HG03064 (cell line): Measurements from ENCODE around the gene FARP1.

Experiments
- ATAC-seq: cut with Tn5 transposase; IDR thresholded peaks from one replicate; pipeline ENCODE4 v1.9.1; 2021; ENCODE audit warnings: low read depth; ENCODE audit not compliant: unreplicated experiment

The FARP1 gene

GRCh38 chr13:98377635-98378378 is 234.9 kb downstream of the FARP1 start:
- ATAC-seq: no peak

GRCh38 chr13:98384739-98385138 is 241.8 kb downstream of the FARP1 start:
- no peak for ATAC-seq

GRCh38 chr13:98385606-98386005 is 242.7 kb downstream of the FARP1 start:
- no peak for ATAC-seq

GRCh38 chr13:98386637-98387036 is 243.7 kb downstream of the FARP1 start:
- ATAC-seq: no peak

- ATAC-seq: no peak
These were observed 246.4 kb downstream of the FARP1 start for GRCh38 chr13:98389319-98389718.

- no peak for ATAC-seq
These were observed 247.3 kb downstream of the FARP1 start for GRCh38 chr13:98390086-98390715.

- no peak for ATAC-seq
These were observed 251.0 kb downstream of the FARP1 start for GRCh38 chr13:98393873-98394272.

- ATAC-seq: no peak
These were observed 252.1 kb downstream of the FARP1 start for GRCh38 chr13:98394820-98395510.

GRCh38 chr13:98396071-98396710 is 253.3 kb downstream of the FARP1 start:
- no peak for ATAC-seq

GRCh38 chr13:98397221-98397620 is 254.3 kb downstream of the FARP1 start:
- no peak for ATAC-seq

GRCh38 chr13:98397861-98398260 is 255.0 kb downstream of the FARP1 start:
- no peak for ATAC-seq

- ATAC-seq: no peak
These were observed 255.7 kb downstream of the FARP1 start for GRCh38 chr13:98398581-98398980.

GRCh38 chr13:98399756-98400155 is 256.9 kb downstream of the FARP1 start:
- ATAC-seq: no peak

- no peak for ATAC-seq
These were observed 259.0 kb downstream of the FARP1 start for GRCh38 chr13:98401934-98402333.

GRCh38 chr13:98403076-98403475 is 260.2 kb downstream of the FARP1 start:
- ATAC-seq: no peak

GRCh38 chr13:98405107-98405571 is 262.2 kb downstream of the FARP1 start:
- ATAC-seq: no peak

GRCh38 chr13:98405690-98406344 is 262.9 kb downstream of the FARP1 start:
- no peak for ATAC-seq

GRCh38 chr13:98406427-98406826 is 263.5 kb downstream of the FARP1 start:
- no peak for ATAC-seq

- ATAC-seq: no peak
These were observed 264.1 kb downstream of the FARP1 start for GRCh38 chr13:98406971-98407370.

- ATAC-seq: no peak
These were observed 264.7 kb downstream of the FARP1 start for GRCh38 chr13:98407575-98407974.

GRCh38 chr13:98409281-98409680 is 266.4 kb downstream of the FARP1 start:
- no peak for ATAC-seq
